Right ventricle myocardium superior (tissue), 1 donor: Measurements from ENCODE around the gene SYNJ2. TPM values are rescaled to one million over a fixed set of nuclear protein-coding genes. Genes with fewer than 3 reads are reported as not detected.
A peak's percentile ranks its signal among the peaks of the same experiment; 100 is the strongest.
"Not testable (repeated sequence)": the region's sequence is repeated elsewhere in the genome, so short reads cannot be mapped to it uniquely, and the experiment has no call there.

Experiments
- ATAC-seq: fragments of 200-7000 bp; cut with Tn5 transposase; one replicate; pipeline ENCODE4 v1.9.1; 2020; ENCODE audit warnings: mild to moderate bottlenecking; ENCODE audit not compliant: poor library complexity
- DNase-seq: peaks from one replicate; pipeline ENCODE4 v3.0.0-alpha.2; 2020
- intact Hi-C: fragments of 100-400 bp; cut with DNase I; formaldehyde crosslinking; loops from one replicate; pipeline ENCODE4 v1.11.2; 2022
- long read RNA-seq: library from polyadenylated mRNA; unstranded; transcript quantifications from one replicate; pipeline ENCODE4 v2.0.0, GENCODE V29; 2021
- total RNA-seq: library from RNA; stranded (reverse); fragmentation: NEBNext Ultra II Directional; extraction: Animal tissue kit (Norgen Biotek cat#: 25700); gene quantifications from one replicate; pipeline ENCODE4 v1.2.1, GENCODE V29; 2021
- donor health status: DM: no; HTN: yes; CAD: no; lungs with severe emphysema.

Gene SYNJ2, protein sequence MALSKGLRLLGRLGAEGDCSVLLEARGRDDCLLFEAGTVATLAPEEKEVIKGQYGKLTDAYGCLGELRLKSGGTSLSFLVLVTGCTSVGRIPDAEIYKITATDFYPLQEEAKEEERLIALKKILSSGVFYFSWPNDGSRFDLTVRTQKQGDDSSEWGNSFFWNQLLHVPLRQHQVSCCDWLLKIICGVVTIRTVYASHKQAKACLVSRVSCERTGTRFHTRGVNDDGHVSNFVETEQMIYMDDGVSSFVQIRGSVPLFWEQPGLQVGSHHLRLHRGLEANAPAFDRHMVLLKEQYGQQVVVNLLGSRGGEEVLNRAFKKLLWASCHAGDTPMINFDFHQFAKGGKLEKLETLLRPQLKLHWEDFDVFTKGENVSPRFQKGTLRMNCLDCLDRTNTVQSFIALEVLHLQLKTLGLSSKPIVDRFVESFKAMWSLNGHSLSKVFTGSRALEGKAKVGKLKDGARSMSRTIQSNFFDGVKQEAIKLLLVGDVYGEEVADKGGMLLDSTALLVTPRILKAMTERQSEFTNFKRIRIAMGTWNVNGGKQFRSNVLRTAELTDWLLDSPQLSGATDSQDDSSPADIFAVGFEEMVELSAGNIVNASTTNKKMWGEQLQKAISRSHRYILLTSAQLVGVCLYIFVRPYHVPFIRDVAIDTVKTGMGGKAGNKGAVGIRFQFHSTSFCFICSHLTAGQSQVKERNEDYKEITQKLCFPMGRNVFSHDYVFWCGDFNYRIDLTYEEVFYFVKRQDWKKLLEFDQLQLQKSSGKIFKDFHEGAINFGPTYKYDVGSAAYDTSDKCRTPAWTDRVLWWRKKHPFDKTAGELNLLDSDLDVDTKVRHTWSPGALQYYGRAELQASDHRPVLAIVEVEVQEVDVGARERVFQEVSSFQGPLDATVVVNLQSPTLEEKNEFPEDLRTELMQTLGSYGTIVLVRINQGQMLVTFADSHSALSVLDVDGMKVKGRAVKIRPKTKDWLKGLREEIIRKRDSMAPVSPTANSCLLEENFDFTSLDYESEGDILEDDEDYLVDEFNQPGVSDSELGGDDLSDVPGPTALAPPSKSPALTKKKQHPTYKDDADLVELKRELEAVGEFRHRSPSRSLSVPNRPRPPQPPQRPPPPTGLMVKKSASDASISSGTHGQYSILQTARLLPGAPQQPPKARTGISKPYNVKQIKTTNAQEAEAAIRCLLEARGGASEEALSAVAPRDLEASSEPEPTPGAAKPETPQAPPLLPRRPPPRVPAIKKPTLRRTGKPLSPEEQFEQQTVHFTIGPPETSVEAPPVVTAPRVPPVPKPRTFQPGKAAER (N-terminal part only)
- total RNA-seq, result 14.0 TPM
- long read RNA-seq, full-length matches to known transcripts, result 4 of 24 reads
- long read RNA-seq, partial matches to known transcripts, result 16 of 24 reads
- long read RNA-seq, other reads (novel, unspliced or antisense), result 4 of 24 reads

DNA sequence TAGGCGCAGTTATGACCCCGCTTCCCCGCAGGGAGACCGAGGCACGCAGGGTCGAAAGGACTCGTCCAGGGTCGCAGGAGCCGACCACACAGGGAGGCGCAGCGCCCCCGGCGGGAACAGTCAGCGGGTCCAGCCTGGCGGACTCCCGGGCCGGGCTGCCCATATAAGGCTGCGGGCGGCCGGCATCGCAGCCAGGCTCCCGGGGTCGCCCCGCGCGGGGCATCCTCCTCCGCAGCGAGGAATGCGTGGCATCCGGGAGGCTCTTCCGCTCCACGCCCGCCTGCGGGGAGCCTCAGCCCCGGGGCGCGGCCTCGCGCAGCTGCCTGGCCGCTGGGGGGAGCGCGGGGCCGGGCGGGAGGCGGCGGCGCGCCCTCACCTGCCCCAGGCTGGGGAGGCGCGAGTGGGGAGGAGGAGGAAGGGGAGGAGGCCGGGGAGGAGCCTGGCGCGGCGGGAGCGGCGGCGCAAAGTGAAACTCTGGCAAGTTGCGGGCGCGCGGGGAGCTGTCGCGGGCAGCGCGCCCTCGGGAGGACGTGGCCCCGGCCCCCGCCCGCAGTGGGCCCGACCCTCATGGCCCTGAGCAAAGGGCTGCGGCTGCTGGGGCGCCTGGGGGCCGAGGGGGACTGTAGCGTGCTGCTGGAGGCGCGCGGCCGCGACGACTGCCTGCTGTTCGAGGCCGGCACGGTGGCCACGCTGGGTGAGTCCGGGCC lies at the start of gene SYNJ2:
TSS of gene SYNJ2 (plus strand) at position 469 of the 707 bp plus-strand sequence. CDS start at position 568, 99 bp downstream.
- DNase-seq (peak; percentile 85), ATAC-seq (peak; percentile 93)
- intact Hi-C loops, result loop anchor here (5.0 kb wide), 2 partner anchors 61 to 91 kb away; no protein-coding TSS in a partner anchor

DNA sequence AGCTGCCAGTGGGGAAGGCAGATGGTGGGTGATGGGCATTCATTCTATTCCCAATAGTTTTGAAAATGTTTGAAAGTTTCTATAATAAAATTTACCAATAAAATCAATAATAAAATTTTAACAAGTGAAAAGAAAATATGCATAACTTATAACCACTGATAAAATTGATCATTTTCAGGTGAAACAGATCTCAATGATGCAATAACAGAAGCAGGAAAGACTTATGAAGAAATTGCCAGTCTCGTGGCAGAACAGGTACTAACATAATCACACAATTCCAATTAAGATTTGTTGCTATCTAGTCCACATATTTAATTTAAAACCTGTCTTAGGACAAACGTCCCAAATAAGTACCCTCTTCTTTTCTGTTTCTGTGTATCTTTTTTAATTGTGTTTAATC lies 45.9 kb upstream of the SYNJ2 start:
- intact Hi-C loops, result no loop called here
- ATAC-seq, result no peak

DNA sequence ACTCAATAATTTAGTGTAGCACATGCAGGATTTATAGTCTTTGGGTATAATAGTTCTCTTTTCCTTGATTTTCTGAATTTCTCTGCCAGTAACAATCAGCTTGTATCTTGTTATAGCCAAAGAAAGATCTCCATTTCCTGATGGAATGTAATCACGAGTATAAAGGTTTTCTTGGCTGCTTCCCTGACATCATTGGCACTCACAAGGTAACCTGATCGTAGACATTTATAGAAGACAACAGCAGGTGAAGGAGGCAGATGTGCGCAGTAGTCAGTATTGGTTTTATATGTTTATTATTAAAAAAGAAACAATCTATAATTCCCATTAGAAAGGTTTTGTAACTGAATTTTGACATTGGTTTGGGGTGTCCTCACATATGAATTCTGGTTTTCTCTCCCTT lies 44.3 kb upstream of the SYNJ2 start:
- DNase-seq (no peak), ATAC-seq (no peak)
- intact Hi-C loops, result no loop called here

More for the DNA sequence above, 45.9 kb upstream of the SYNJ2 start:
- DNase-seq, result no peak

DNA sequence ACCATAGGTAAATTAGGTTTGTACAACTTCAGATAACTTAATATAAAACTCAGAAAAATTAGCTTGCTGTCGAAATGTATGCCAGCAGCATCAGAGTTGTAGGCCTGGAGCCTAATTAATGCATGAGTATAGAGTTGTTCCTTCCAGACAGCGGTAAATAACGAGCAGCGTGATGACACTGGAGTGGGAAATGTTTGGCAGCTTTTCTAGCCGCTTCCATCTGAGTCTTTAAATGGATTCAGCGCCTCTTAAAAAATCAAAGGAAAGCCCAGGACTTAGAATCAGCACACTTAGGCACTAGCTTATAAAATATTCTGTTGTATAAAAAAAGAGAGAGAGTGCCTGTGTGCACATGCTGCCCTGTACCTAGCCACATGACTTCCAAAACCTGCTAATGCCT lies 43.7 kb upstream of the SYNJ2 start:
- DNase-seq (no peak), ATAC-seq (no peak)
- intact Hi-C loops, result no loop called here

DNA sequence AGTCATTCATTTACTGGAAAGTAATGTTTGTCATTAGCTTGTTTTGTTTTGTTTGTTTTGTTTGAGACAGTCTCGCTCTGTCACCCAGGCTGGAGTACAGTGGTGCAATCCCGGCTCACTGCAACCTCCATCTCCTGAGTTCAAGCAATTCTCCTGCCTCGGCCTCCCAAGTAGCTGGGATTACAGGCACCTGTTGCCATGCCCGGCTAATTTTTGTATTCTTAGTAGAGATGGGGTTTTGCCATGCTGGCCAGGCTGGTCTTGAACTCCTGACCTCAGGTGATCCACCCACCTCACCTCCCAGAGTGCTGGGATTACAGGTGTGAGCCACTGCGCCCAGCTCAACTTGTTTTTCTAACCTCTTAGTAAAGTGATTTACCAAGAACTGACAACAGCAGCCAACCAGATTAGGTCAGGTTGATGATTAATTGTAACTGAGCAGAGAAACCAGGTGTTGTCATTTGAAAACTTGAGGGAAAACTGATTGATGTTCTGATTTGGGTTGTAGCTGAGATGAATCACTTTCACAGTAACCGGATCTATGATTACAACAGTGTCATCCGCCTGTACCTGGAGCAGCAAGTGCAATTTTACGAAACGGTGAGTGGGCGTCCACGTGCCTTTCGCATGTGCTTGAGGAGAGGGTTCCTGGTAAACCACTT lies 41.2 kb upstream of the SYNJ2 start:
- intact Hi-C loops, DNase-seq, ATAC-seq: not testable (repeated sequence)

DNA sequence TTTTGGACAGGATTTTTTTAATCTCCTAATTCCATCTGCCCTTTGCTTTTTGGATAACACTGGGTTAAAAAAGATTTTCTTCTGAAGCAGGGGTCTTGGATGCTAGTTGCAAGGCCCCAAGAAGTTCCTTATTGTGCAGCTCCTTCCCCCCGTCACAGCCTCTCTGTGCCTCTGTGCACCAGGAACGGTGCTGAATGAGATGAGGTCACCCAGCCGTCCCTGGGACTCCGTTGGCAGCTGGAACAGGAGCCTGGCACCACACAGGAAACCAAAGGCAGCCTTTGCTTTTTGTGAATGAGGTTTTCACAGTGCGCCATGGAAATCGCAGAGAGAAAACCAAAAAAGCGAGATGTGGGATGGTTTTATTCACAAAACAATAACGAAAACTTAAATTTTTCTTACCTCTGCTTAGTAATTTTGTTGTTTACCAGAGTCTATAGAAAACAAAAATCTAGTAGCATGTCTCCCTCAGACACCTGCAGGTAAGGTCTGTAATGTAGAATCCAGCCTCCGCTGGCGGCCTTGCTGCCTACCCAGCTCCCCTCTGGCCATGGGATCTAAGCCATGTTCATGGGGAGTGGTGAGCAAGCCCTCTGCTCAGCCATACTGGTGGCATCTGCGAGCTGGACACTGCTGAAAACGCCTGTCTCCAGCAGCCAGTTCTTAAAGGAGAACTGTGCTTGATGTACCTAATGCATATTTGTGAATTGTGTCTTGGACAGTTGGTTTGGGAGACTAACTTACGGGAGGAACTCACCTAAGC lies 40.4 kb upstream of the SYNJ2 start:
- intact Hi-C loops, result no loop called here
- ATAC-seq (no peak), DNase-seq (no peak)

DNA sequence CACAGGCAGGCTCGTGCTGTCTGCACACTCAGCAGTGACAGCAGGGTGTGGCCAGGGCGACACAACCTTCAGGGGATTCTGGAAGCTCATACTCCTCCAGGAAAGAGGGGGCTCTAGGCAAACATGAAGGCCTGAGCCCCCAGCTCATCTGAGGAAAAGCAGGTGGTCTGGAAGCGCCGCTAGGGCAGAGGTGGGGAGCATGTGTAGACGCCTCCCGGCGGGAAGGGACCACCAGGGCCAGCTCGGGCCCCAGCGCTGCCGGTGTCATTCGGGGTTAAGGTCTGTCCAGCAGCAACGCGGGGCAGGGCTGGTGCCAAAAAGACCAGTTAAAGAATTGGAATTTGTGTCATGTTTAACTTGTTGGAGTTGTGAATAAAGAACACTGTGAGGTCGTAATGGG lies 39.3 kb upstream of the SYNJ2 start:
- intact Hi-C loops, result no loop called here
- ATAC-seq (no peak), DNase-seq (no peak)

DNA sequence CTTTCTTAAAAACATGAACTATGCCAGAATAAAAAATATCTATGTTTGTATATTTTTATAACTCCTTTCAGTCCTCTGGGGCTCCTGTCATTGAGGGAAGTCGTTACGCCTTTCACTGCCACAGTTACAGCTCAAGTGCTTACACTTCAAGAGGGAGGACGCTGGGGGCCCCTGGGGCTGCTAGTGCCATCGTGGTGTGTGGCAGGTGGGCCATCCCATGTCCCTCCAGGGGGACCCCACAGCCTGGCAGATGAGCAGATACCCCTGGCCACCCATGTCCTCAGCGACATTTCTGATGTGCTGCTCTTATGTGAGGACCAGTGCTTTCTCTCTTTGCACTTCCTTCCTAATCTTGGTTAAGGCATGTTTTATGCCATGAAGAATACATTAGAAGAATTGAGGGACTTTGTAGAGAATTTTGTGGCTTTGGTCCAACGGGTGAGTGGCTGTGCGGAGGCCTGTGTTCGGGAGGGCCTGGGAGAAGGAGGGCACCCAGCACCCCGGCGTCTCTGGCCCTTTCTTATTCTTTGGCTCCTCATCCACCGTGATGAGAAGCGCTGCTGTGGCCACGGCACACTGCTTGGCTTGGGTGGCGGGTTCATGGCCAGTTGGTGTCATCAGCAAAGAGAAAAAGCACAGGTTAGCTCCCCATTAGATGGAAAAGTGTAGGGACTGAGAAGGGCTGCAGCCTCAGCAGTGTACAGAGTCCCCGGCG lies 38.3 kb upstream of the SYNJ2 start:
- DNase-seq, result no peak
- intact Hi-C loops, result no loop called here
- no peak for ATAC-seq

DNA sequence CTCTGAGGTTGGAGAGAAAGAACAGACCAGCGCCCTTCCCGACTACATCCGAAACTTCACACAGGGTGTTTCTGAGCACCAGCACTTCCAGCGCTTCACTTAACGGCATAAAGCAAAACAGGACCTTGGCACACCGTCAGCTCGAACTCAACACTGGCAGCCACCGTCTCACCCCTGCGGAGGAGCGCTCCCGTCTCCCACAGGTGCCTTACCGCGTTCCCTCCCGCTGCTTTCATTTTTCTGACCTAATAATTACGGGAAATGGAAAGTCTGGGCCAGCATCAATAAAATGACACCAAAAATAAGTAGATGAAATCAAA lies 37.7 kb upstream of the SYNJ2 start:
- DNase-seq, result no peak
- intact Hi-C loops, result no loop called here
- no peak for ATAC-seq

DNA sequence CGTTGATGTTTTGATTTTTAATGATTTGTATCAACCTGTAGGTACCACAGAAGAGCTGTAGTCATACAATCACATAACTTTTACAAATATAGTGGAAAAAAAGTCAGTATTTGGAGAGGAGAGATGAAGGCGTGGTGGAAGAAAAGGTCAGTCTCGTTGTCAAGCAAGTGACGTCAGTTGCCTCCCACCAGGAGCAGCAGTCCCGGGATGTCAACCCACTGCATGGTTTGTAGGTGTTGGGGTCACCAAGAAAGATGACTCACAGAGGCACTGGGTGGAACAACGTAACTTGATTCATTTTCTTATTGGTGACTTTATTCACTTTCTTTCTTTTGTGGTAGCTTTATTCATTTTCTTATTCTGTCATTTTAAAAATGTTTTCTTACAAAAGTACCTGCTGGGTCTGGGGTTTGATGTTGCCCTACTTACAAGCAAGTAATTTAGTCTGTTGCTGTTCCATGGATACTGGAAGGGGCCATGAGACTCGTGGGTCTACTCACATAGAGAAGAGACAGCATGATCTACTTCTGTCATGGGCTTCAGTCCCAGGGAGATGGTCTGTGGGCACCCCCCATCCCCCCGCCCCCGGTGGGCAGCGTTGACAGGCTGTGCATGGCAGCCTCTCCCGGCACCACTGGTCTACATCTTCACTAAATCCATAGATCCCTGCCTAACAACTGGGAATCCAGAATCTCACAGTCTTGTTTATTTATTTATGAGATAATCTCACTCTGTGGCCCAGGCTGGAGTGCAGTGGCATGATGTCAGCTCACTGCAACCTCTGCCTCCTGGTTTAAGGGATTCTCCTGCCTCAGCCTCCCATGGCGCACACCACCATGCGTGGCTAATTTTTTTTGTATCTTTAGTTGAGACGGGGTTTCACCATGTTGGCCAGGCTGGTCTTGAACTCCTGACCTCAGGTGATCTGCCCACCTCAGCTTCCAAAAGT lies 36.4 kb upstream of the SYNJ2 start:
- intact Hi-C loops, result no loop called here
- ATAC-seq (no peak), DNase-seq (no peak)

DNA sequence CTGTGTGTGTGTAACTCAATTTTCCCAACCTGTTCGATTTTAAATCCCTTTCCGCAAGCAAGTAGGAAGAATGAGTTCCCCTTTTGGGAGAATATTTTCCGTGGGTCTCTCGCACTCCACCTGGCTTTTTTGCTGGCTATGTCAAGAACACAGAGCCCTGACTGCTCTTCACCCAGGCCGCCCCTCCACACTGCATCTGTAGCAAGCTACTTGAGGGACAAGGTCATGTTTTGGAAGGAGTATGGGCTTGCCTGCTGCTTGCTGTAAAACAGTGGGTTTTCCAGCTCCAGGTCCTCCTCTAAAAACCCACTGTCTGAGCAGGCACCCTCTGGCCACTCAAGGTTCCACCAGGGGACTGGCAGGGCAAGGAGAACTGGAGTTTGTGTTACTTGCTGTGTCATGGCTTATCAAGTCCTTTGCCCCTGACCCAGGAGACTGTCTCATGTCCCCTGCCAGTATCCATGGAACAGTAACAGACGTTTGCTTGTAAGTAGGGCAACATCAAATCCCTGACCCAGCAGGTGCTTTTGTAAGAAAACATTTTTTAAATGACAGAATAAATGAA lies 35.5 kb upstream of the SYNJ2 start:
- peak; percentile 26 for ATAC-seq
- DNase-seq, result no peak
- intact Hi-C loops, result no loop called here

DNA sequence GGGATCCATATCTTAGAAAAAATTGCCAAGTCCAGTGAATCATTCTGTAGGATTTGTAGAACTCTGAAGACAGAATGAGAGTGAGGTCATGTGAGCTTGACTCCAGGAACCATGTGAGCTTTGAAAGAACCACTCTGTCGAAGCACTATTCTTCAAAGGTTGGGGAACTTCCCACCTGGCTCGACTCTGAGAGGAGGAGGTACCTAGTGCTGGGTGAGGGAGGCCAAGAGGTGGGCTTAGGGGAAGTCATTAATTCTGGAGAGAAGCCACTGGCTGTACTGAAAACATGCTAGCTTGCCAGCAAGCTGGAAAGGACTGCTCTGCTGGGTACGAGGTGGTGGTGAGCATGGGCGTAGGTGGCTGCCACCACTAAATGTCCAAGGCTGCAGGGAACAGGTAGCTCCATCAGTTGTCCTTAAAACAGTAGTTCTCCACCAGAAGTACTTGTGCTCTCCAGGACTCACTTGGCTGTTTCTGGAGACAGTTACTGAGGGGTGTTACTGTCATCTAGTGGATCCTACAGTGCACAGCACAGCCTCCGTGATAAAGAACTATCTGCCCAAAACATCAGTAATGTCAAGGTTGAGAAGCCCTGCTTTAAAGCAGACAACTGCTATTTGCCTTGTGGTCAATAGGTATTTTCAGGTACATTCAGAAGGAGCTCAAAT lies 34.7 kb upstream of the SYNJ2 start:
- peak; percentile 65 for ATAC-seq
- DNase-seq, result no peak
- intact Hi-C loops, result no loop called here

DNA sequence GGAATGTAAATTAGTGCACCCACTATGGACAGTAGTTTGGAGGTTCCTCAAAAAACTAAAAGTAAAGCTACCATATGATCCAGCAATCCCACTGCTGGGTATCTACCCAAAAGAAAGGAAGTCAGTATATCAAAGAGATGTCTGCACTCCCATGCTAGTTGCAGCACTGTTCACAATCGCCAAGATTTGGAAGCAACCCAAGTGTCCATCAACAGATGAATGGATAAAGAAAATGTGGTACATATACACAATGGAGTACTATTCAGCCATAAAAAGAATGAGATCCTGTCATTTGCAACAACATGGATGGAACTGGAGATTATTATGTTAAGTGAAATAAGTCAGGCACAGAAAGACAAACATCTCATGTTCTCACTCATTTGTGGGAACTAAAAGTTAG lies 30.8 kb upstream of the SYNJ2 start:
- DNase-seq, intact Hi-C loops, ATAC-seq: not testable (repeated sequence)

DNA sequence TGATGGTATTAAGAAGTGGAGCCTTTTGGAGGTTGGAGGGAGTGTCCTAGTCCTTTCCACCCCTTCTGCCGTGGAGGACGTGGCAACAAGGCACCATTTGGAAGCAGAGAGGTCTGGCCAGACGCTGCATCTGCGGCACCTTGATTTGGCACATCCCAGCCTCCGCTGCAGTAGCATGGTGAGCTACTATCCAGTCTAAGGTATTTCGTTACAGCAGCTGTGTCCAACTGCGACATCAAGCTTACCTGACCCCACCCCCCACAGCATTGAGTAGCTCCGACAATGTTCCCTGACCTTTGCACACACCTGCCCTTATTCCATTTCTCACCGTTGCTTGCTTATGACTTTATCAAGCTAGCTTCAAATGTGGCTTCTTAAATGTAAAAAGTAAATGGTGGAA lies 29.8 kb upstream of the SYNJ2 start:
- intact Hi-C loops, result no loop called here
- DNase-seq (no peak), ATAC-seq (no peak)
